ENCODE data around the gene BCR.

The BCR gene

DNA sequence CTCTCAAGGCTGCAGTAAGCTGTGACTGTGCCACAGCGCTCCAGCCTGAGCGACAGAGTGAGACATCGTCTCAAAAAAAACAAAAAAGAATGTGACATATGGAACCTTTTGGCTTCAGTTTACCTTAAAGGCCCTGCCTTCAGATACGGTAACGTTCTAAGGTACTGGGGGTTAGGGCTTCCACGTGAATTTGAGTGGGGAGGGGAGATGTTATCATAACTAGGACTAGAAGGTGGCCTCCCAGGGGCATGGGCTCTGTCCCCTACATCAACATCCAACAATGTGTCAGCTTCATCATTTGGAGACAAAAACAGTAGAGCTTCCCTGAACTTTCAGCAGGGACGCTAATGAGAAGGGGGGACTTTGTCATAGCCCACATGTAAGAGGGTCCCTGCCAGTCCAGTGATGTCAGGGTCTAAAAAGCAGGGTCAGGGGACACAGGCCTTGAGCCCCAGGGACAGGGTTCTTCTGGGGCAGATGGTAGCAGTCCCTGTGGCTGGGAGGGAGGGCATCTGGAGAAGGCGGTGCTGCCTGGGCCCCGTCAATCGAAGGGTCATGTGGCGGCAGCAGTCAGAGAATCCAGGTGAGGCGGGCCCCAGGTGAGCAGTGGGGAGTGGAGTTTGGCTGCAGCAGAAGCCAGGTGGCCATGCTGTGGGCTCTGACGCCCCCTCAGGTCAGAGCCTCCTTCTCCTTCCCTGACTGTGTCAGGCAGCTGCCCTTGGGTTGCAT, 79.8 kb downstream of the BCR start:
- Histone ChIP-seq H4K8ac (ENCODE audit: low read depth, low read length) (no peak overlapping the region), H3K4me3 (ENCODE audit: low read depth, low read length) (no peak overlapping the region)

DNA sequence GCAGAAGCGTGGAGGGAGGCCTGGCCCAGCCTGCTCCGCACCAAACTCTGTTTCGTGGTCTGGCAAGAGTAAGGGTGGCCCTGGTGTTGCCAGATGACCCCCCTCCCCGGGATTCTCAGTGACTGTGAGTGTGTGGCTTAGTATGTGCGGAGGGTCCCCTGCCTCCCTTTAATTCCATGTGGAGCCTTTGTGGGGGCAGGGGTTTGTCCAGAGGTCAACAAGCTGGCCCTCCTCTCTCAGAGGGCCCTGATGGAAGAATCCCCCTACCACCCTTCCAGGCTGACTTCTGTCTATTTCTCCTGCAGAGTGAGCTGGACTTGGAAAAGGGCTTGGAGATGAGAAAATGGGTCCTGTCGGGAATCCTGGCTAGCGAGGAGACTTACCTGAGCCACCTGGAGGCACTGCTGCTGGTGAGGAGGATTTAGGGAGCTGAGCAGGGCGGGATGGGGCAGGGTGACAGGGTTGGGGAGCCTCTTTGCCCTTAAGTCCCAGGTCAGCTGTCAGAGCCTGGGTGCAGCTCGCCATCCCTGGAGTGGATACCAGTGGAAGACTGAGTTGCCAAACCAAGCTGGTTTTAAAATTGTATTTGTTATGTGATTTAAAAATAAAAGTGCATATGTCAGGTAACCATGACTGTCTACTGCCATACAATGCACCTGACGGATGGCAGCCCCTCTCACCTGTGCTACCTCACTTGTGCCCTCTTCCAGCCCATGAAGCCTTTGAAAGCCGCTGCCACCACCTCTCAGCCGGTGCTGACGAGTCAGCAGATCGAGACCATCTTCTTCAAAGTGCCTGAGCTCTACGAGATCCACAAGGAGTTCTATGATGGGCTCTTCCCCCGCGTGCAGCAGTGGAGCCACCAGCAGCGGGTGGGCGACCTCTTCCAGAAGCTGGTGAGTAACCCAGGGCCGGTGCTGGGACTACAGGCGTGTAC, 80.6 kb downstream of the BCR start:
- H3K9ac ChIP-seq (ENCODE audit: low read length), result no peak overlapping the region
- H2BK12ac ChIP-seq (ENCODE audit: low read length), result no peak overlapping the region
- H3K23ac ChIP-seq (ENCODE audit: low read length), result no peak overlapping the region
- no peaks in the 10 kb centered on the region for H3K79me1 ChIP-seq (ENCODE audit: low read length)
- no peak overlapping the region for H2AK5ac ChIP-seq (ENCODE audit: low read length)
- no peak overlapping the region for H3K27ac ChIP-seq (ENCODE audit: low read depth, low read length)
- no peak for DNase-seq
- no peak overlapping the region for H2AFZ ChIP-seq (ENCODE audit: insufficient read depth, low read length, poor library complexity)
- no peak overlapping the region for H3K4me3 ChIP-seq (ENCODE audit: low read depth, low read length)
- no peaks in the 10 kb centered on the region for H3K27me3 ChIP-seq (ENCODE audit: insufficient read depth, low read length)
- H4K12ac ChIP-seq (ENCODE audit: low read depth, low read length), result no peak overlapping the region
- H4K8ac ChIP-seq (ENCODE audit: low read depth, low read length), result no peak overlapping the region
- H3K18ac ChIP-seq (ENCODE audit: low read length), result no peak overlapping the region
- H2BK5ac ChIP-seq (ENCODE audit: low read depth, low read length, poor library complexity), result no peak overlapping the region
- H3K4me2 ChIP-seq (ENCODE audit: low read length), result no peak overlapping the region
- H2BK120ac ChIP-seq (ENCODE audit: insufficient read depth, low read length, poor library complexity), result no peak overlapping the region
- H3K79me2 ChIP-seq (ENCODE audit: control insufficient read depth, insufficient read depth, low read length, poor library complexity), result no peaks in the 10 kb centered on the region
- H3K4ac ChIP-seq (ENCODE audit: low read depth, low read length), result no peak overlapping the region
- H3K4me1 ChIP-seq (ENCODE audit: control insufficient read depth in 1 of 2, insufficient read depth in 2 of 2, low read length in 2 of 2), result no peaks in the 10 kb centered on the region
- no peaks in the 10 kb centered on the region for H3K9me3 ChIP-seq (ENCODE audit: insufficient read depth, low read depth, low read length)
- no CpG with 5 or more reads among the region's 21 CpGs for WGBS (ENCODE audit: extremely low coverage, insufficient coverage, insufficient read length)
- no peak overlapping the region for H4K91ac ChIP-seq (ENCODE audit: low read depth, low read length)
- H3K36me3 ChIP-seq (ENCODE audit: control insufficient read depth in 1 of 2, insufficient read depth in 2 of 2, low read length in 2 of 2), result peaks cover 65 to 73% of the 10 kb centered on the region in 2 experiments
- no peak overlapping the region for H3K14ac ChIP-seq (ENCODE audit: low read length)

More for the DNA sequence above, 79.8 kb downstream of the BCR start:
- Histone ChIP-seq H3K27me3 (ENCODE audit: insufficient read depth, low read length) (no peaks in the 10 kb centered on the region), H4K12ac (ENCODE audit: low read depth, low read length) (no peak overlapping the region), H2BK5ac (ENCODE audit: low read depth, low read length, poor library complexity) (no peak overlapping the region), H3K27ac (ENCODE audit: low read depth, low read length) (no peak overlapping the region), H2BK12ac (ENCODE audit: low read length) (no peak overlapping the region), H4K91ac (ENCODE audit: low read depth, low read length) (no peak overlapping the region), H3K9ac (ENCODE audit: low read length) (no peak overlapping the region), H2BK120ac (ENCODE audit: insufficient read depth, low read length, poor library complexity) (no peak overlapping the region), H3K23ac (ENCODE audit: low read length) (no peak overlapping the region), H3K36me3 (ENCODE audit: control insufficient read depth in 1 of 2, insufficient read depth in 2 of 2, low read length in 2 of 2) (peaks cover 69 to 78% of the 10 kb centered on the region in 2 experiments), H3K79me1 (ENCODE audit: low read length) (no peaks in the 10 kb centered on the region), H3K9me3 (ENCODE audit: insufficient read depth, low read depth, low read length) (no peaks in the 10 kb centered on the region), H3K4me1 (ENCODE audit: control insufficient read depth in 1 of 2, insufficient read depth in 2 of 2, low read length in 2 of 2) (no peaks in the 10 kb centered on the region), H3K4ac (ENCODE audit: low read depth, low read length) (no peak overlapping the region), H2AK5ac (ENCODE audit: low read length) (no peak overlapping the region), H3K18ac (ENCODE audit: low read length) (no peak overlapping the region), H2AFZ (ENCODE audit: insufficient read depth, low read length, poor library complexity) (no peak overlapping the region), H3K4me2 (ENCODE audit: low read length) (no peak overlapping the region), H3K14ac (ENCODE audit: low read length) (no peak overlapping the region), H3K79me2 (ENCODE audit: control insufficient read depth, insufficient read depth, low read length, poor library complexity) (no peaks in the 10 kb centered on the region)
- no CpG with 5 or more reads among the region's 13 CpGs for WGBS (ENCODE audit: extremely low coverage, insufficient coverage, insufficient read length)
- no peak for DNase-seq

DNA sequence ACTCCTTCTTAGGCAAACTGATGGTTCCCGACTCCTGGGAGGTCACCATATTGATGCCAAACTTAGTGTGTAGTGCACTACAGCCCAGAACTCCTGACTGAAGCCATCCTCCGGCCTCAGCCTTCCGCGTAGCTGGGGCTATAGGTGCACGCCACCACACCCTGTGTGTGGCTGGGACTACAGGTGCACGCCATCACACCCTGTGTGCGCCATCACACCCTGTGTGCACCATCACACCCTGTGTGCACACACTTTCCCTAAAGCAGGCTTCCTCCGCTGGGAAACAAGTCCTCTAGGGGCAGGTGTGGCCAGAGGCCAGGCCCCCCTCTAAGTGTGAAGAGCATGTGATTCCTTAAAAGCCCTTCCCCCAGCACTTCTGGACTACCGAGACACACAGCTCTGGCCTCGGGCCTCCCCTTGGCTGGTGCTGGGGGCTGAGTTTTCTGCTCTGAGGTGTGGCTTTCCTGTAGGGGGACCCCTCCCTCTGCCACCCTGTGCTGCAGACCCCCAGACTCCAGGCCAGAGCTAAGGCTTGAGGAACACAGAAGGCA, 81.7 kb downstream of the BCR start:
- H4K8ac ChIP-seq (ENCODE audit: low read depth, low read length), result no peak overlapping the region
- H2AK5ac ChIP-seq (ENCODE audit: low read length), result no peak overlapping the region
- no peak overlapping the region for H3K4me2 ChIP-seq (ENCODE audit: low read length)
- no peaks in the 10 kb centered on the region for H3K79me1 ChIP-seq (ENCODE audit: low read length)
- H3K9ac ChIP-seq (ENCODE audit: low read length), result no peak overlapping the region
- no peak overlapping the region for H2BK12ac ChIP-seq (ENCODE audit: low read length)
- no peak overlapping the region for H2AFZ ChIP-seq (ENCODE audit: insufficient read depth, low read length, poor library complexity)
- H2BK5ac ChIP-seq (ENCODE audit: low read depth, low read length, poor library complexity), result no peak overlapping the region
- H3K18ac ChIP-seq (ENCODE audit: low read length), result peak overlapping the region; percentile 17
- no CpG with 5 or more reads among the region's 10 CpGs for WGBS (ENCODE audit: extremely low coverage, insufficient coverage, insufficient read length)
- no peak for DNase-seq
- no peaks in the 10 kb centered on the region for H3K79me2 ChIP-seq (ENCODE audit: control insufficient read depth, insufficient read depth, low read length, poor library complexity)
- H3K36me3 ChIP-seq (ENCODE audit: control insufficient read depth in 1 of 2, insufficient read depth in 2 of 2, low read length in 2 of 2), result peaks cover 62 to 71% of the 10 kb centered on the region in 2 experiments
- no peaks in the 10 kb centered on the region for H3K4me1 ChIP-seq (ENCODE audit: control insufficient read depth in 1 of 2, insufficient read depth in 2 of 2, low read length in 2 of 2)
- H3K9me3 ChIP-seq (ENCODE audit: insufficient read depth, low read depth, low read length), result no peaks in the 10 kb centered on the region
- H4K12ac ChIP-seq (ENCODE audit: low read depth, low read length), result no peak overlapping the region
- no peak overlapping the region for H3K23ac ChIP-seq (ENCODE audit: low read length)
- no peak overlapping the region for H4K91ac ChIP-seq (ENCODE audit: low read depth, low read length)
- H3K27me3 ChIP-seq (ENCODE audit: insufficient read depth, low read length), result no peaks in the 10 kb centered on the region
- H3K4ac ChIP-seq (ENCODE audit: low read depth, low read length), result no peak overlapping the region
- H2BK120ac ChIP-seq (ENCODE audit: insufficient read depth, low read length, poor library complexity), result no peak overlapping the region
- no peak overlapping the region for H3K14ac ChIP-seq (ENCODE audit: low read length)
- H3K27ac ChIP-seq (ENCODE audit: low read depth, low read length), result no peak overlapping the region
- H3K4me3 ChIP-seq (ENCODE audit: low read depth, low read length), result no peak overlapping the region

DNA sequence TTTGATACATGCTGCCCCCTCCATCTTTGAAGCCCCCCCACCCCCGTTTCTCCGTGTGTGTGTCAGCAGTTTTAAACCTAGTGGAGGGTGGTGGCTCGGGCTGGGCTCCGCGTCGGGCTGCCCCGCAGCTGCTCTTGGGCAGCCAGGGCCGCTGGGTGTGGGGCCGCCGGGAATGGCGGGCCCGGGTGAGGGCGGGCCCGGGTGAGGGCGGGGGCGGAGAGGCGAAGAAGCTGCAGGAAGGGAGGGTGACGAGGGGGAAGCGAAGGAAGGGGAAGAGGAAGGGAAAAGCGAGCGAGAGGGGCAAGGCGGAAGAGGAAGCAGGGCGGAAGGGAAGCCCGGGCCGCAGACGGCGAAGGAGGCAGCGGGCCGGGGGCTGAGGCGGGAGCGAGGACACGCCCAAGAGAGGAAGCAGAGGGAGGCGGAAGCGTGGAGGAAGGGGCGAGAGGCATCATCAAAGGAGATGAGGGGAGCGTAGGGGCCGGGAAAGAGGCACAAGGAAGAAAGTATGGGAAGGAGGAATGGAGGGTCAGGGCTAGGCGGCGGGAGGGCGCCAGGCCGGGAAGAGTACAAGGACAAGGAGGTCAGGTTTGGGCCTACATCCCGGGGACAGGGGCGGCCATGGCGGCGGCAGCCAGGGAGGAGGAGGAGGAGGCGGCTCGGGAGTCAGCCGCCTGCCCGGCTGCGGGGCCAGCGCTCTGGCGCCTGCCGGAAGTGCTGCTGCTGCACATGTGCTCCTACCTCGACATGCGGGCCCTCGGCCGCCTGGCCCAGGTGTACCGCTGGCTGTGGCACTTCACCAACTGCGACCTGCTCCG, 82.4 kb downstream of the BCR start:
- H4K91ac ChIP-seq (ENCODE audit: low read depth, low read length), result no peak overlapping the region
- H3K36me3 ChIP-seq (ENCODE audit: control insufficient read depth in 1 of 2, insufficient read depth in 2 of 2, low read length in 2 of 2), result peaks cover 63 to 71% of the 10 kb centered on the region in 2 experiments
- H2BK5ac ChIP-seq (ENCODE audit: low read depth, low read length, poor library complexity), result no peak overlapping the region
- no peak overlapping the region for H2BK120ac ChIP-seq (ENCODE audit: insufficient read depth, low read length, poor library complexity)
- H2AK5ac ChIP-seq (ENCODE audit: low read length), result no peak overlapping the region
- H4K12ac ChIP-seq (ENCODE audit: low read depth, low read length), result no peak overlapping the region
- no peak overlapping the region for H3K23ac ChIP-seq (ENCODE audit: low read length)
- H3K9me3 ChIP-seq (ENCODE audit: insufficient read depth, low read depth, low read length), result no peaks in the 10 kb centered on the region
- no peaks in the 10 kb centered on the region for H3K79me1 ChIP-seq (ENCODE audit: low read length)
- no peak overlapping the region for H3K27ac ChIP-seq (ENCODE audit: low read depth, low read length)
- H3K27me3 ChIP-seq (ENCODE audit: insufficient read depth, low read length), result no peaks in the 10 kb centered on the region
- no peak overlapping the region for H4K8ac ChIP-seq (ENCODE audit: low read depth, low read length)
- H3K9ac ChIP-seq (ENCODE audit: low read length), result no peak overlapping the region
- no peak overlapping the region for H3K18ac ChIP-seq (ENCODE audit: low read length)
- no peak overlapping the region for H3K14ac ChIP-seq (ENCODE audit: low read length)
- no peaks in the 10 kb centered on the region for H3K79me2 ChIP-seq (ENCODE audit: control insufficient read depth, insufficient read depth, low read length, poor library complexity)
- no peak overlapping the region for H3K4me2 ChIP-seq (ENCODE audit: low read length)
- 100% methylated on average over 6 of the region's 60 CpGs for WGBS (ENCODE audit: extremely low coverage, insufficient coverage, insufficient read length)
- DNase-seq, result no peak
- H2BK12ac ChIP-seq (ENCODE audit: low read length), result no peak overlapping the region
- H2AFZ ChIP-seq (ENCODE audit: insufficient read depth, low read length, poor library complexity), result no peak overlapping the region
- H3K4me1 ChIP-seq (ENCODE audit: control insufficient read depth in 1 of 2, insufficient read depth in 2 of 2, low read length in 2 of 2), result no peaks in the 10 kb centered on the region
- no peak overlapping the region for H3K4ac ChIP-seq (ENCODE audit: low read depth, low read length)
- no peak overlapping the region for H3K4me3 ChIP-seq (ENCODE audit: low read depth, low read length)

All from trophoblast cell (in vitro differentiated cells and primary cell).